Muscle layer of colon (tissue), 2 donors: ENCODE measurements around the gene PLEKHG5.
A peak's percentile ranks its signal among the peaks of the same experiment; 100 is the strongest.

Experiments used
- H3K27ac ChIP-seq: one replicate; pipeline ENCODE4 v1.7.0; 2013; ENCODE audit warnings: low read depth, mild to moderate bottlenecking, low read length, moderate library complexity
- H3K27me3 ChIP-seq, 2 donors: one replicate each; pipeline ENCODE4 v1.7.0; 2013; ENCODE audit warnings: low read length in 2 of 2, mild to moderate bottlenecking in 2 of 2; ENCODE audit not compliant: insufficient read depth in 2 of 2, control insufficient read depth in 1 of 2
- H3K36me3 ChIP-seq: one replicate; pipeline ENCODE4 v1.7.0; 2013; ENCODE audit warnings: mild to moderate bottlenecking, low read length; ENCODE audit not compliant: insufficient read depth
- H3K4me1 ChIP-seq: one replicate; pipeline ENCODE4 v1.7.0; 2013; ENCODE audit warnings: mild to moderate bottlenecking, low read length; ENCODE audit not compliant: insufficient read depth
- H3K4me3 ChIP-seq, 2 donors: one replicate each; pipeline ENCODE4 v1.7.0; 2013; ENCODE audit warnings: low read length in 2 of 2, low read depth in 1 of 2, mild to moderate bottlenecking in 1 of 2, moderate library complexity in 1 of 2
- H3K9ac ChIP-seq: one replicate; pipeline ENCODE4 v1.7.0; 2013; ENCODE audit warnings: low read length
- H3K9me3 ChIP-seq: one replicate; pipeline ENCODE4 v1.7.0; 2013; ENCODE audit warnings: mild to moderate bottlenecking, low read length
- donor health status: abdominal sarcoma.
- donor health status: Adenocarcinoma of cecum.

The PLEKHG5 gene

DNA sequence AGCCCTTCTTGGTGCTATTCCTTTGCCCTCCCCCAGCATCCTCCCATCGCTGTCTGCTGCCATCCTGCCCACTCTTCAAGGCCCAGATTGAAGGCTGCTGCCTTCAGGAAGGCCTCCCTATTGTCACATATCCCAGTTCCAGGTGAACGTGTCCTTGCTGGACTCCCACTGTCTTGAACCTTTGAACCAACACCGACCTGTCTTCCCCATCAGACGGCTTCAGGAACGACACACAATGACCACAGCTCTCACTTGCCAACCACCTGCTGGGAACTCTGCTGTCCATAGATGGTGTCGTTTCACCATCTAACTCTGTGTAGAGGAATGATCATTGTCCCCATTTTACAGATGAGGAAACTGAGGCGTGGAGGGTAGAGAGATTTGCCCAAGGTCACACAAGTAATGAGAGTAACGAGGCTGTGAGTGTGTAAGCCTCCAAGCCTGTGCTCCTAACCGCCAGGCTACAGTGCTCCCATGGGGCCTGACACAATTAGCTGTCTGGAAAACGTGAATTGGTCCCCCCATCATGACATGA, 9.9 kb upstream of the PLEKHG5 start:
- H3K9ac ChIP-seq: no peak overlapping the region
- H3K4me3 ChIP-seq: no peak overlapping the region
- no peaks in the 10 kb centered on the region for H3K36me3 ChIP-seq
- H3K27me3 ChIP-seq: no peaks in the 10 kb centered on the region
- no peak overlapping the region for H3K27ac ChIP-seq
- H3K4me1 ChIP-seq: peaks cover 5% of the 10 kb centered on the region
- no peaks in the 10 kb centered on the region for H3K9me3 ChIP-seq

DNA sequence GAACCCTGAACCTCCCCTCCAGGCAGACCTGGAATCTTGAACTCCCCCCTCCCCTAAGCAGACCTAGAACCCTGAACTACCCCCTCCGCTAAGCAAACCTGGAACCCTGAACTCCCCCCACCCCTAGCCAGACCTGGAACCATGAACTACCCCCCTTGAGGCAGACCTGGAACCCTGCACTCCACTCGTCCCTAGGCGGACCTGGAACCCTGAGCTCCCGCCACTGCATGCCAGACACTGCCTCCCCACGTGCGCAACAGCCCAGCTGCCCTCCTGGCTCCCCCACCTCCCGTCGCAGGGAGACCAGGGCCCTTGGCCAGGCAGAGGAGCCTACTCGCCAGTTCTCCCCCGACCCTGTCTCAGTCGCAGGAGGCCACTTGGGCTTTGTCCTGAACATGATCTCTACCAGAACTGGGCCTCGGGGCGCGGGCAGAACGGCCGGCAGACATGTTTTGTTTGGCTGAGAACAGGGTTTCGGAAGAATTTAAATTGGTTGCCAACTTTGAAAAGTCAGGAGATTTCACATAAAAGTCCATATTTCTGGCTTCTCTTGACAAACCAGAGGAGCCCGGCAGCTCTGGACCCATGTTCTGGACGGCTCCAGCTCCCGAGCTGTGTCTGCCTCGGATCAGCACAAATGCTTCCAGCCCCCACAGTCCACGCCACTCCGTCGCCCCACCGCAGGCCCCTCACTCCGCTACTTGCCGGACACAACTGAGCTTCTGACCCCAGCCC, 9.2 kb upstream of the PLEKHG5 start:
- Histone ChIP-seq H3K9ac (no peak overlapping the region), H3K36me3 (no peaks in the 10 kb centered on the region), H3K27me3 (no peaks in the 10 kb centered on the region), H3K4me1 (peaks cover 5% of the 10 kb centered on the region), H3K9me3 (no peaks in the 10 kb centered on the region), H3K27ac (no peak overlapping the region), H3K4me3 (no peak overlapping the region)

DNA sequence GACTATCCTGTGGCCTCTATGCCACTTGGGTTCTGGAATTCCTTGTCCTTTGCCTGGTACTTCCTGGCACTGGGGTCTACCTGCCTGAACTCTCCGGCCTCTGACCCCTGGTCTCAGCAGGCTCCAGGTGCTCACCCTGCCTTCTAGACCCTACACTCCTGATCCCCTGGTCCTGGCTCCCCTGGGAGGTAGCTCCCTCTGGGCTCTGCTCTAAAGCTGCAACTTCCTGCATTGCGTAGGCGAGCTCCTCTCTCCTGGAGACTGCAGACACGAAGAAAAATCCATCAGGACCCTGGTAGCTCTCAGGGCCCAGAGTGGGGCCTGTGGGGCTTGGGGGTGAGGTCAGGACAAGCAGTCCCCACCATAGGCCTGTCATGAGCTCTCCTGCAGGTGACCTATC, 7.8 kb upstream of the PLEKHG5 start:
- Histone ChIP-seq H3K4me1 (peaks cover 5% of the 10 kb centered on the region), H3K27ac (no peak overlapping the region), H3K9me3 (no peaks in the 10 kb centered on the region), H3K27me3 (no peaks in the 10 kb centered on the region), H3K36me3 (no peaks in the 10 kb centered on the region), H3K4me3 (no peak overlapping the region), H3K9ac (no peak overlapping the region)

DNA sequence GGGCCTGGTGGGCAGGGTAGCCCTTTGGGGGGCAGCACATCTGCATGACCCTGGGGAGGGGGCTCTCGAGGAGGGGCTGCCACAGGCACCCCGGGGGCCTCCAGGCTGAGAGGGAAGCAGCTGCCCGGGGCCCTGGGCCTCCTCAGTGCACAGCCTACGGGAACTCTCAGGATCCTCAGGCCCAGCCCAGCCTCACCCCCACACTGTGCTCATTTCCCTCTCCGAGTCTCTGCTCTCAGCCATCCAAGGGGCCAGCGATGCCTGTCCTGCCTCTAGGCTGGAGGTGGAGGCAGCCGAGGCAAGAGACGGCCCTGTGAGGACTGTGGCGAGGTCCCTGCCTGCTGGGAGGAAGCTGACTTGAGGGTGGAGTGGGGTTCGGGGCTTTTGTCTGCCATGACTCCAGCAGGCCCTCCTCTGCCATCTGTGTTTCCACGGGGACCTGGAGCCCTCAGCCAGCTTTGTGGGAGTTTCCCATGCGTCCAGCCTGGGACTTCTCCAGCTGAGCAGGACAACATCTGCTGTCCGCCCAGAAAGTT, 7.2 kb upstream of the PLEKHG5 start:
- no peak overlapping the region for H3K27ac ChIP-seq

DNA sequence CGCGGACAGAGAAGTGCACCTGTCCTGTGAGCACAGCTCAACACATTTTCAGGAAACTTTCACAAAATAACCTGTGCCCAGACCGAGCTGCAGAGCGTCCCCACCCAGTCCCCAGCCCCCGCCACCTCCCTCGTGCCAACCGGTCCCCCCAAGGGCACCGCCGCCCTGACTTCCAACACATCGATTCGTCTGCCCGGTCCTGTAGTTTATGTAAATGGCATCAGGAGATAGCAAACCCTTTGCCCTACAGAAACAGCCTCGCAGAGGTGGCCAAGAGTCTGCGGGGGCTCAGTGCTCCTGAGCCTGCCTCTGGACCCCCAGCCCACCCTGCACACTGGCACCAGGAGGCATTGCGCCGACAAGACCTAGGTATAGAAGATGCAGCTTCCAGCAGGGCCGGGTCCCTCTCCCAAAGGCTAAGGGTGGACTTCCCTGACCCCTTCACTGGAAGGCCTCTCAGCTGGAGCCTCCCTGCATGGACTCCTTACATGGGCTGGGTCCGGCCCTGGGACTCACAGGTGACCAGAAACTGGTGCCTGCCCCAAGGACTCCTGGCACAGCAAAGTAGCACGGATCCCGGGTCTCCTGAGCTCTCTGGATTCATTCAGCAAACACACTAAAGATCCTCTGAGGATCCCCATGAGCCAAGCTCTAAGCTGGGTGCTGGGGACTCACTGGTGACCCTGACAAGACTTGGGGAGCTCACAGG, 6.6 kb upstream of the PLEKHG5 start:
- peak overlapping the region in 1 of 2 donors; percentile 43 for H3K4me3 ChIP-seq
- no peak overlapping the region for H3K9ac ChIP-seq
- peaks cover 5% of the 10 kb centered on the region for H3K4me1 ChIP-seq
- H3K27ac ChIP-seq: no peak overlapping the region
- H3K27me3 ChIP-seq: no peaks in the 10 kb centered on the region
- no peaks in the 10 kb centered on the region for H3K36me3 ChIP-seq
- H3K9me3 ChIP-seq: no peaks in the 10 kb centered on the region

More for the DNA sequence above, 7.2 kb upstream of the PLEKHG5 start:
- no peaks in the 10 kb centered on the region for H3K27me3 ChIP-seq
- no peak overlapping the region for H3K4me3 ChIP-seq
- no peak overlapping the region for H3K9ac ChIP-seq
- no peaks in the 10 kb centered on the region for H3K9me3 ChIP-seq
- peaks cover 5% of the 10 kb centered on the region for H3K4me1 ChIP-seq
- H3K36me3 ChIP-seq: no peaks in the 10 kb centered on the region

DNA sequence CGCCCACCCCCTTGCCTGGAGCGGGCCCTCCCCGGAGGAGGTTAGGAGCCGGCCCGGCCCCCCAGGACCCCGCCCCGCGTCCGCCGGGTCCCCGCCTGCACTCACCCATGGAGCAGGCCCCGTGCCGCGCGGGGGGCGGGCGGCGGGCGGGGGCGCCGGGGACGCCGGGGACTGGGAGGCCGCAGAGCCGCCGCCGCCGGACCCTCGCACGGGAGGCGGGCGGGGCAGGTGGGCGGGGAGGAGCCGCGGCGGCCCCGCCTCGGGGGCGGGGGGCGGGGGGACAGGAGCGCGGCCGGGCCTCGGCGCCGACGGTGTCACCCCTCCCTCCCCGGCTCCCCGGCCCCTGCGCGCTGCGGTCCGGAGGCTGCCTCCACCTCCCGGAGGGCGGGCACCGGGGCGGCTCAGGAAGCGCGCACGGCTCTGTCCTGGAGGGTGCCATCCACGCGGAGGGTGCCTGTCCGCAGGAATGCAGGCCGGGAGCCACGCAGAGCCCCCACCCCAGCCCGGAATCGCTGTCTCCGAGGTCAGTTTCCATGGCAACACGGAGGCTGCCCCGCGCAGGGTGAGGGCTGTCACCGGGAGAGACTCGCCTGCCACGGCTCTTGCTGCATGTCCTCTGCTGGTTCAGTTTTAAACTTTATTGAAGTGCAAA, 5.9 kb upstream of the PLEKHG5 start:
- H3K36me3 ChIP-seq: no peaks in the 10 kb centered on the region
- no peak overlapping the region for H3K27ac ChIP-seq
- H3K27me3 ChIP-seq: no peaks in the 10 kb centered on the region
- peaks cover 5% of the 10 kb centered on the region for H3K4me1 ChIP-seq
- H3K9me3 ChIP-seq: no peaks in the 10 kb centered on the region
- peak overlapping the region; percentile 43 to 47 for H3K4me3 ChIP-seq
- no peak overlapping the region for H3K9ac ChIP-seq

DNA sequence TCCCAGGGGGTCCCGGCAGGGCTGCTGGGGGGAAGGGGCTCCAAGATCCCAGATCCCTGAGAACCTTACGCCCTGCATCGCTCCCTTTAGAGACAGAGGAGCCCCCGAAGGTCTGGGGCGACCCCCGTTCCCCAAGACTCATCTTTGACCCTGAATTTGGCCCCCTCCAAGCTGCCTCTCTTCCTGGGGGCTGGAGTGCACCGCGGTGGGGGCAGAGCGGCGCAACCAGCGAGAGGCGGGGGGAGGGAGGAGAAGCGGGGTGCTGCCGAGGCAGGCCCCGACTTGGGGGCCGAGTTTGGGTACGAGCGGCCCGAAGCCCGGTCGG, 5.4 kb upstream of the PLEKHG5 start:
- H3K27me3 ChIP-seq: no peaks in the 10 kb centered on the region
- H3K4me3 ChIP-seq: peak overlapping the region; percentile 41 to 47
- H3K9ac ChIP-seq: no peak overlapping the region
- no peaks in the 10 kb centered on the region for H3K36me3 ChIP-seq
- no peak overlapping the region for H3K27ac ChIP-seq
- peaks cover 5% of the 10 kb centered on the region for H3K4me1 ChIP-seq
- H3K9me3 ChIP-seq: no peaks in the 10 kb centered on the region

DNA sequence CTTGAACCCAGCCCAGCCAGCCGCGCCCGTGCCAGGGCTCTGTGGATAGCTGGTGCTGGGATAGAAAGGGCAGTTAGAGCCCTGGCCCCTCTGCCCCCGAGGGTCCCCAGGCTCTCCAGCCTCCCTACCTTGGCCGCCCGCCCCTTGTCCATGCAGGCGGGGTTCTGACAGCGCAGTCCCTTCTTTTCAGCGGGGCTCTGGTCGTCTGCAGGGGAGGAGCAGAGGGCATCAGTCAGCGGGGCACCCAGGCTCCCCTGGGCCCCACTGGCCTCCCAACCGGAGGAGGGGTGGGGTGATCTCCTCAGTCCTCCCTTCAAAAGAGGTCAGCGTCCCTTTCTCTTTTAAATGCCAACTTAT, 4.9 kb upstream of the PLEKHG5 start:
- Histone ChIP-seq H3K9me3 (no peaks in the 10 kb centered on the region), H3K36me3 (no peaks in the 10 kb centered on the region), H3K4me3 (peak overlapping the region; percentile 41 to 47), H3K27me3 (no peaks in the 10 kb centered on the region), H3K9ac (no peak overlapping the region), H3K4me1 (peaks cover 6% of the 10 kb centered on the region), H3K27ac (no peak overlapping the region)

DNA sequence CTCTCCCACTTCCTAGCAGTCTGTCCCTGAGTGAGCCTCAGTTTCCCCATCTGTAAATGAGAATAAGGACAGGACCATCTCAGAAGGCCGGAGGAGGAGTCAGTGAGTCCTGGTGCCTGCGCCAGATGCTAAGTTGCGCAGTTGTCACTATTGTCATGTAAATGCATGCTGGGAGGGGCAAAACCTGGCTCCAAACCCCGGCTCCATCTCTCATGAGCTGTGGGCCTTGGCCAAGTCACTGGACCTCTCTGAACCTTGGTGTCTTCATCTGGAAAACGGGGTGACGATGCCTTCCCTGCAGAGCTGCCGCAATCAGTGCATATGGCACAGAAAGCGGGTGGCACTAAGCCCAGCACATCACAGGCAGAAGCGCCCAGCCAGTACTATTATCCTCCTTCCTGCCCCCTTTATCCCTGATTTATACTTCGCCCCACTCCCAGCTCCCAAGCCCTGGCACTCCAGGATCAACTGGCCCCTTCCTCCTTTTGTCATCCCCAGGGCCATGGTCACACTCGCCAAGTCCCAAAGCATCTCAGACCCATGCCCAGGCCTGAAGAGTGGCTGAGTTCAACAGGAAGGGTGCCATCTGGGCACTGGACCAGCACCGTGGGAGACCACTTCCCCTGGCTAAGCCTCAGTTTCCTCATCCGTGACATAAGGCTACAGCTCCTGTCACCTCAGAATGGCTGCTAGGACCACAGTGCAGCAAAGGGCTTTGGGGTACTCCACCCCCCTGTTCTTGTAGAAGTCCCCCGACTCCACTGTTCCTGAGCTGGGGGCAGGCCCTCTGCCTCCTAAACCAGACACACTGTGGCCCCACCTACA, 4.3 kb upstream of the PLEKHG5 start:
- Histone ChIP-seq H3K36me3 (no peaks in the 10 kb centered on the region), H3K27ac (no peak overlapping the region), H3K4me3 (no peak overlapping the region), H3K9ac (no peak overlapping the region), H3K9me3 (no peaks in the 10 kb centered on the region), H3K4me1 (peaks cover 12% of the 10 kb centered on the region), H3K27me3 (no peaks in the 10 kb centered on the region)

DNA sequence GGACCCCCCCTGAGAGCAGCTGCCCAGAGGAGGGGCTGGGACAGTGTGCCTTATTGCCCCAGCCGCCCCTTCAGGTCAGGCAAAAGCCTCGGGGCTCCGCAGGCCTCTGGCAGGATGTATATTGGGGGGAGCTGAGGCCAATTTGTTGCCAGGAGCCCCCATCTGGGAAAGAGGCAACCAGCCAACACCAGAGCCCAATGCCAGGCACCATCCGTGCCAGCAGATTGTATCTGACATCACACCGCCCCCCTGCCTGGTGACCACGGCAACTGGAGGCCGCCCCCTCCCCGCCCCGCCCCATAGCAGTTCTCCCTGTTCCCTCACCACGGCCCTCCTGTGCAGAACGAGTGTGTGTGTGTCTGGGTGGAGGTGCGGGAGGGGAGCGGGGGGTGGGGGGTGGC, 3.6 kb upstream of the PLEKHG5 start:
- Histone ChIP-seq H3K27ac (no peak overlapping the region), H3K4me1 (peaks cover 16% of the 10 kb centered on the region)

DNA sequence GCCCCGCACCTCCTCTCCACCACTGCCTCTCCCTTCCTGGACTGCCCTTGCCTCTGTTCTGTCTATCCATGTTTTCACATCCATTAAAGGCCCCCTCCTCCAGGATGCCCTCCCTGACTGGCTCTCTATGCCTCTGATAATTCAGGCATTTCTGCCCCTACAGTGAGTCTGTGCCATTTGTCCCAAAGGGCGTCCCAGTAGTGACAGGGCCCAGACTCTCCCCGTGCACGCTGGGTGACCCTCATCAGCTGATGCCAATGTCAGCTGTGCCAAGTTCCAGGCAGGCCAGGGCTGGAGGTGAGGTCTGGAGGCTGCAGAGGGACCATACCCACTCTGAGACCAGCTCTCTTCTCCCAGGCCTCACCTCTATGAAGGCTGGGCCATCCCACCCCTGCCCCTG, 3.2 kb upstream of the PLEKHG5 start:
- no peaks in the 10 kb centered on the region for H3K9me3 ChIP-seq
- H3K36me3 ChIP-seq: no peaks in the 10 kb centered on the region
- no peak overlapping the region for H3K9ac ChIP-seq
- H3K4me3 ChIP-seq: no peak overlapping the region
- H3K27ac ChIP-seq: no peak overlapping the region
- H3K27me3 ChIP-seq: peaks cover 0 to 7% of the 10 kb centered on the region in 2 donors
- H3K4me1 ChIP-seq: peaks cover 19% of the 10 kb centered on the region

More for the DNA sequence above, 3.6 kb upstream of the PLEKHG5 start:
- Histone ChIP-seq H3K9me3 (no peaks in the 10 kb centered on the region), H3K4me3 (no peak overlapping the region), H3K9ac (no peak overlapping the region), H3K36me3 (no peaks in the 10 kb centered on the region), H3K27me3 (peaks cover 0 to 3% of the 10 kb centered on the region in 2 donors)
